HEK293 (cell line): ENCODE data around the gene DACT1.

ENCODE experiments used
- CTCF ChIA-PET: fragments of 350-600 bp; formaldehyde crosslinking; extraction: SDS; loops from one replicate; lab custom pipeline; 2021; ENCODE audit warnings: antibody characterized with exemption; lab: Yijun Ruan, JAX
- POLR2A ChIA-PET: fragments of 300-600 bp; formaldehyde crosslinking; extraction: SDS; loops from one replicate; lab custom pipeline; 2020; ENCODE audit warnings: antibody characterized with exemption, inconsistent platforms; lab: Yijun Ruan, JAX
- H3K27ac ChIP-seq: fragments of 200-500 bp; sonication (Bioruptor generic); 2 replicates; pipeline ENCODE4 v1.5.1; 2014; ENCODE audit warnings: low read depth, low read length, control low read depth, inconsistent platforms; ENCODE audit errors: extremely low read depth
- H3K36me3 ChIP-seq, 2 experiments: fragments of 200-500 bp in 1 of 2; sonication (Bioruptor generic) in 1 of 2; 1 replicate in 1 of 2; 2 replicates in 1 of 2; pipeline ENCODE4 v1.5.1; 2014 to 2017; ENCODE audit warnings: inconsistent platforms in 2 of 2, low read length in 2 of 2; ENCODE audit not compliant: control insufficient read depth in 2 of 2, insufficient read depth in 1 of 2
- H3K4me1 ChIP-seq: fragments of 200-500 bp; sonication (Bioruptor generic); 2 replicates; pipeline ENCODE4 v1.5.1; 2014; ENCODE audit warnings: mild to moderate bottlenecking, low read length, inconsistent platforms; ENCODE audit not compliant: control insufficient read depth, insufficient read depth
- H3K4me3 ChIP-seq: 2 replicates; pipeline ENCODE4 v1.5.1; 2011; ENCODE audit warnings: low read depth, mild to moderate bottlenecking, control low read depth, low read length, moderate library complexity
- H3K9me3 ChIP-seq: fragments of 200-500 bp; sonication (Bioruptor generic); 2 replicates; pipeline ENCODE4 v1.5.1; 2014; ENCODE audit warnings: low read depth, low read length, inconsistent platforms; ENCODE audit not compliant: control insufficient read depth, insufficient read depth
- GFI1B ChIP-seq: fragments of 450-650 bp; formaldehyde crosslinking; IDR thresholded peaks from 2 replicates; pipeline ENCODE4 v1.5.1; 2016; ENCODE audit warnings: missing biosample characterization, missing genetic modification characterization
- KLF1 ChIP-seq: fragments of 450-650 bp; formaldehyde crosslinking; IDR thresholded peaks from 2 replicates; pipeline ENCODE4 v1.5.1; 2016; ENCODE audit warnings: missing biosample characterization, missing genetic modification characterization
- KLF10 ChIP-seq: fragments of 450-650 bp; IDR thresholded peaks from 2 replicates; pipeline ENCODE4 v1.5.1; 2018; ENCODE audit warnings: missing biosample characterization, mild to moderate bottlenecking, missing genetic modification characterization
- MEIS1 ChIP-seq: sonication (generic); formaldehyde crosslinking; IDR thresholded peaks from 2 replicates; pipeline ENCODE4 v1.8.1; 2022; ENCODE audit warnings: missing genetic modification reagents, mild to moderate bottlenecking, borderline replicate concordance
- OSR2 ChIP-seq: fragments of 450-650 bp; formaldehyde crosslinking; IDR thresholded peaks from 2 replicates; pipeline ENCODE4 v1.5.1; 2016; ENCODE audit warnings: missing biosample characterization, missing genetic modification characterization
- PATZ1 ChIP-seq: fragments of 450-650 bp; formaldehyde crosslinking; IDR thresholded peaks from 2 replicates; pipeline ENCODE4 v1.5.1; 2016; ENCODE audit warnings: missing biosample characterization, missing genetic modification characterization
- PRDM10 ChIP-seq: fragments of 450-650 bp; formaldehyde crosslinking; IDR thresholded peaks from 2 replicates; pipeline ENCODE4 v1.5.1; 2016; ENCODE audit warnings: missing biosample characterization, missing genetic modification characterization
- PRDM4 ChIP-seq: fragments of 450-650 bp; formaldehyde crosslinking; IDR thresholded peaks from 2 replicates; pipeline ENCODE4 v1.5.1; 2017; ENCODE audit warnings: missing biosample characterization, missing genetic modification characterization
- PRDM6 ChIP-seq: fragments of 450-650 bp; formaldehyde crosslinking; IDR thresholded peaks from 2 replicates; pipeline ENCODE4 v1.5.1; 2017; ENCODE audit warnings: missing biosample characterization, missing genetic modification characterization
- SALL2 ChIP-seq: fragments of 450-650 bp; formaldehyde crosslinking; IDR thresholded peaks from 2 replicates; pipeline ENCODE4 v1.5.0; 2017; ENCODE audit warnings: missing biosample characterization, mild to moderate bottlenecking, missing genetic modification characterization, borderline replicate concordance
- SP7 ChIP-seq: fragments of 450-650 bp; formaldehyde crosslinking; IDR thresholded peaks from 2 replicates; pipeline ENCODE4 v1.5.1; 2016; ENCODE audit warnings: missing biosample characterization, missing genetic modification characterization
- WT1 ChIP-seq: fragments of 450-650 bp; formaldehyde crosslinking; IDR thresholded peaks from 2 replicates; pipeline ENCODE4 v1.5.1; 2016; ENCODE audit warnings: missing biosample characterization, missing genetic modification characterization
- ZFP37 ChIP-seq: fragments of 450-650 bp; formaldehyde crosslinking; IDR thresholded peaks from 2 replicates; pipeline ENCODE4 v1.5.1; 2016; ENCODE audit warnings: missing biosample characterization, missing genetic modification characterization
- ZFP69B ChIP-seq: fragments of 450-650 bp; formaldehyde crosslinking; IDR thresholded peaks from 2 replicates; pipeline ENCODE4 v1.5.1; 2016; ENCODE audit warnings: missing biosample characterization, missing genetic modification characterization
- ZNF138 ChIP-seq: fragments of 450-650 bp; formaldehyde crosslinking; IDR thresholded peaks from 2 replicates; pipeline ENCODE4 v1.5.1; 2016; ENCODE audit warnings: missing biosample characterization, missing genetic modification characterization, borderline replicate concordance
- ZNF155 ChIP-seq: fragments of 450-650 bp; formaldehyde crosslinking; IDR thresholded peaks from 2 replicates; pipeline ENCODE4 v1.5.1; 2016; ENCODE audit warnings: missing biosample characterization, missing genetic modification characterization
- ZNF169 ChIP-seq: fragments of 450-650 bp; formaldehyde crosslinking; IDR thresholded peaks from 2 replicates; pipeline ENCODE4 v1.5.1; 2016; ENCODE audit warnings: missing biosample characterization, missing genetic modification characterization
- ZNF175 ChIP-seq: fragments of 450-650 bp; formaldehyde crosslinking; IDR thresholded peaks from 2 replicates; pipeline ENCODE4 v1.5.1; 2016; ENCODE audit warnings: missing biosample characterization, missing genetic modification characterization
- ZNF324 ChIP-seq: fragments of 450-650 bp; formaldehyde crosslinking; IDR thresholded peaks from 2 replicates; pipeline ENCODE4 v1.5.1; 2016; ENCODE audit warnings: missing biosample characterization, missing genetic modification characterization
- ZNF335 ChIP-seq: fragments of 450-650 bp; formaldehyde crosslinking; conservative IDR thresholded peaks from 2 replicates; pipeline ENCODE4 v1.5.1; 2016; ENCODE audit warnings: missing biosample characterization, missing genetic modification characterization
- ZNF571 ChIP-seq: fragments of 450-650 bp; formaldehyde crosslinking; IDR thresholded peaks from 2 replicates; pipeline ENCODE4 v1.5.0; 2017; ENCODE audit warnings: missing biosample characterization, missing genetic modification characterization
- ZNF626 ChIP-seq: fragments of 450-650 bp; sonication (Bioruptor Pico); formaldehyde crosslinking; IDR thresholded peaks from 2 replicates; pipeline ENCODE4 v1.5.1; 2018; ENCODE audit warnings: missing biosample characterization, missing genetic modification characterization, inconsistent platforms
- ZNF830 ChIP-seq: fragments of 450-650 bp; IDR thresholded peaks from 2 replicates; pipeline ENCODE4 v1.5.0; 2018; ENCODE audit warnings: missing biosample characterization, missing genetic modification characterization, low read depth, mild to moderate bottlenecking, moderate library complexity
- ZSCAN23 ChIP-seq: fragments of 450-650 bp; formaldehyde crosslinking; IDR thresholded peaks from 2 replicates; pipeline ENCODE4 v1.5.1; 2016; ENCODE audit warnings: missing biosample characterization, missing genetic modification characterization

DACT1 gene

GRCh38 chr14:58634406-58635090 lies 3.2 kb upstream of the DACT1 start:
- Histone ChIP-seq H3K9me3 (no peaks in the 10 kb centered on the region), H3K4me1 (peaks cover 20% of the 10 kb centered on the region), H3K27ac (no peak overlapping the region; the same call in 1 of the 2 replicates), H3K4me3 (no peak overlapping the region), H3K36me3 (no peaks in the 10 kb centered on the region)
- ChIA-PET CTCF (interaction anchor here (1.1 to 2.5 kb wide), 2 partner anchors 8 to 133 kb away, joined by 5 to 11 read pairs; no protein-coding TSS in a partner anchor), POLR2A (interaction anchor here (1.0 kb wide), 1 partner anchor 207 kb away, joined by 4 read pairs; the partner anchor contains the start of genes KIAA0586 and TIMM9)
- TF ChIP-seq WT1 (no peak), ZNF626 (no peak), MEIS1 (CRISPR knock-in tag) (no peak), SP7 (0 out of 2 replicates have a peak, but pooled peaks have one; percentile 15), GFI1B (no peak), KLF1 (tag by site-specific recombination) (no peak)

GRCh38 chr14:58635091-58635830 lies 2.5 kb upstream of the DACT1 start:
- CTCF ChIA-PET = interaction anchor here (0.6 to 2.5 kb wide), 5 partner anchors 8 to 489 kb away, joined by 4 to 11 read pairs (median 5); no protein-coding TSS in a partner anchor
- Histone ChIP-seq H3K9me3 (no peaks in the 10 kb centered on the region), H3K36me3 (no peaks in the 10 kb centered on the region), H3K4me1 (peaks cover 22% of the 10 kb centered on the region), H3K4me3 (no peak overlapping the region), H3K27ac (no peak overlapping the region; the same call in 1 of the 2 replicates)
- POLR2A ChIA-PET = interaction anchor here (0.6 to 1.0 kb wide), 2 partner anchors 208 to 324 kb away, joined by 3 to 4 read pairs; partner anchors contain the start of genes KIAA0586 and TIMM9
- no peak for TF ChIP-seq KLF10 (tag by site-specific recombination)
- no peak for TF ChIP-seq ZNF324 (tag by site-specific recombination)
- TF ChIP-seq ZNF138 (tag by site-specific recombination) = no peak
- TF ChIP-seq PATZ1 (tag by site-specific recombination) = no peak
- no peak for TF ChIP-seq ZNF830
- TF ChIP-seq ZNF626 = no peak
- TF ChIP-seq ZNF169 (tag by site-specific recombination) = no peak
- no peak for TF ChIP-seq SALL2 (tag by site-specific recombination)
- no peak for TF ChIP-seq PRDM4 (tag by site-specific recombination)
- peak; percentile 13; the same call in 1 of the 2 replicates for TF ChIP-seq PRDM10
- TF ChIP-seq ZSCAN23 = no peak
- 0 out of 2 replicates have a peak, but pooled peaks have one; percentile 19 for TF ChIP-seq ZNF335
- no peak for TF ChIP-seq ZNF175 (tag by site-specific recombination)
- TF ChIP-seq ZFP69B = no peak
- TF ChIP-seq ZFP37 (tag by site-specific recombination) = no peak
- no peak for TF ChIP-seq ZNF571
- no peak for TF ChIP-seq ZNF155 (tag by site-specific recombination)
- 0 out of 2 replicates have a peak, but pooled peaks have one; percentile 17 for TF ChIP-seq PRDM6 (tag by site-specific recombination)
- TF ChIP-seq OSR2 (tag by site-specific recombination) = peak; percentile 67
